Prostate gland (tissue), 2 donors: ENCODE results near the gene ITPKA. TPM values are rescaled to one million over a fixed set of nuclear protein-coding genes. Genes with fewer than 3 reads are reported as not detected.

Experiments used
- DNase-seq: peaks from one replicate; pipeline ENCODE4 v3.0.0-alpha.2; 2019; ENCODE audit warnings: low spot score
- H3K27ac ChIP-seq, 2 donors: fragments of 200-600 bp; sonication (generic); 2 replicates each; pipeline ENCODE4 v1.5.1; 2017 to 2019
- H3K27me3 ChIP-seq: fragments of 200-600 bp; sonication (generic); replicated peaks from 2 replicates; pipeline ENCODE4 v1.5.1; 2019; ENCODE audit not compliant: insufficient read depth
- H3K36me3 ChIP-seq, 2 donors: fragments of 200-600 bp; sonication (generic); 1 replicate in 1 of 2; 2 replicates in 1 of 2; pipeline versions ENCODE4 v1.5.1 to v1.8.1; 2017 to 2019
- H3K4me1 ChIP-seq: fragments of 200-600 bp; sonication (generic); replicated peaks from 2 replicates; pipeline ENCODE4 v1.5.1; 2019
- H3K4me3 ChIP-seq, 2 donors: fragments of 200-600 bp; sonication (generic); 2 replicates each; pipeline ENCODE4 v1.5.1; 2017 to 2019
- H3K9me3 ChIP-seq: fragments of 200-600 bp; sonication (generic); 2 replicates; pipeline ENCODE4 v1.5.1; 2017
- CTCF ChIP-seq, 4 experiments: fragments of 200-600 bp in 2 of 4; fragments of 450-650 bp in 2 of 4; sonication (generic) in 2 of 4; IDR thresholded peaks; 1 replicate in 3 of 4; 2 replicates in 1 of 4; pipeline ENCODE4 v1.5.1; 2016 to 2019; ENCODE audit warnings: antibody characterized with exemption in 4 of 4, mild to moderate bottlenecking in 2 of 4, moderate library complexity in 2 of 4
- POLR2A ChIP-seq: fragments of 450-650 bp; IDR thresholded peaks from one replicate; pipeline ENCODE4 v1.6.1; 2016; ENCODE audit warnings: antibody characterized with exemption, mild to moderate bottlenecking
- POLR2AphosphoS5 ChIP-seq: sonication (generic); formaldehyde crosslinking; IDR thresholded peaks from one replicate; pipeline ENCODE4 v1.6.1; 2017; ENCODE audit warnings: antibody characterized with exemption
- WGBS: methylation state at CpG from one replicate; pipeline ENCODE4 v1.1.5; 2018; 5-methylcytosine and 5-hydroxymethylcytosine counted together
- intact Hi-C: fragments of 100-400 bp; cut with DNase I; formaldehyde crosslinking; loops from one replicate; pipeline ENCODE4 v1.14.2; 2022
- total RNA-seq, 2 donors: library from RNA; depleted of rRNA; stranded (reverse); fragments of >200 nt; gene quantifications; one replicate each; pipeline ENCODE4 v1.1.0, GENCODE V29; 2016

The ITPKA gene
- total RNA-seq, 2 donors from 2014 or later: 0.23 to 14.2 TPM

- no peaks in the 10 kb centered on the region for H3K36me3 ChIP-seq
- peaks cover 5% of the 10 kb centered on the region for H3K4me1 ChIP-seq
- DNase-seq: no peak
- TF ChIP-seq CTCF (IDR thresholded peaks at IDR 0.05): no peak
- no peak for TF ChIP-seq POLR2AphosphoS5
- TF ChIP-seq POLR2A: no peak
- H3K4me3 ChIP-seq: no peak overlapping the region
- intact Hi-C loops: no loop called here
- H3K27ac ChIP-seq: no peak overlapping the region
- H3K9me3 ChIP-seq: no peaks in the 10 kb centered on the region
- 23% methylated on average over 54 of the region's 54 CpGs for WGBS
- H3K27me3 ChIP-seq: peaks cover 15% of the 10 kb centered on the region
These were observed 9.4 kb downstream of the ITPKA start for GRCh38 chr15:41502795-41503668.

- WGBS: 64% methylated on average over 5 of the region's 5 CpGs
- H3K27me3 ChIP-seq: peaks cover 15% of the 10 kb centered on the region
- DNase-seq: peak; percentile 23
These were observed 10.0 kb downstream of the ITPKA start for GRCh38 chr15:41503669-41504010.

DNA sequence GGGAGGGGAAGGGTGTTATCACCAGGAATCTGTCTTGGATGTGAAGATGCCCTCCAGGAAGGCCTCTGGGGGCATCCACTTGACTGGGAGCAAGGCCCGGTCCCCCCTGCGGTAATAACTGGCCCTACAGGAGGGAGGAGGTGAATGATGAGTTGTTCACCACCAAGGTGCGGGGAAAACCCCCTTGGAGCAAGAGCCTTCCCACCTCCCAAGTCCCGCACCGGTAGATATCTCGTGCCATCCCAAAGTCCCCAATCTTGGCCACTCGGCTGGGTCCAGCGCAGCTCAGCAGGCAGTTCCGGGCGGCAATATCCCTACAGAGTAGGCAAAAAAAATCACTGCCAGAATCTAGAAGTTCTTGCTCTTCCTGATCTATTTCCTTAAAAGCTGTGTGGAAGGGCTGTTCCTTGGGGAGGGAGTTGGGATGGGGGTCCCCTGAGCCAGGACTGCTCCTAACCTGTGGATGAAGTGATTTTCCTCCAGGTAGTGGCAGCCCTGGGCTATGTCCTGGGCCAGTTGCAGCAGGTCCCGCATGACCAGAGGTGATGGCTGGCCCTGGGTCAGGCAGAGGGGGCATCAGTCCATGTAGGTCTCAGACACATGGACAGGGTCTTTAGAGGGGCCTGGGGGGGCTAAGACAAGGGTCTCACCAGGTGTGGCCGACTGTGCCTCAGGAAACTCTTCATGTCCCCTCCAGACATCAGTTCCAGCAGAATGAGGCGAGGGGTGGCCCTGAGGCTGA lies 11.2 kb downstream of the ITPKA start:
- Histone ChIP-seq H3K27ac (no peak overlapping the region), H3K4me1 (peaks cover 5% of the 10 kb centered on the region), H3K36me3 (no peaks in the 10 kb centered on the region), H3K9me3 (no peaks in the 10 kb centered on the region), H3K27me3 (peaks cover 15% of the 10 kb centered on the region), H3K4me3 (no peak overlapping the region)
- TF ChIP-seq POLR2AphosphoS5: no peak
- no peak for TF ChIP-seq POLR2A
- no peak for TF ChIP-seq CTCF (IDR thresholded peaks at IDR 0.05)
- 96% methylated on average over 13 of the region's 13 CpGs for WGBS
- intact Hi-C loops: no loop called here
- DNase-seq: no peak

More at GRCh38 chr15:41503669-41504010, 10.0 kb downstream of the ITPKA start:
- Histone ChIP-seq H3K36me3 (no peaks in the 10 kb centered on the region), H3K4me3 (no peak overlapping the region), H3K27ac (no peak overlapping the region), H3K4me1 (peaks cover 5% of the 10 kb centered on the region), H3K9me3 (no peaks in the 10 kb centered on the region)
- no peak for TF ChIP-seq POLR2A
- no peak for TF ChIP-seq POLR2AphosphoS5
- TF ChIP-seq CTCF (IDR thresholded peaks at IDR 0.05): no peak
- intact Hi-C loops: no loop called here

- intact Hi-C loops: no loop called here
- H3K9me3 ChIP-seq: no peaks in the 10 kb centered on the region
- peaks cover 15% of the 10 kb centered on the region for H3K27me3 ChIP-seq
- H3K27ac ChIP-seq: no peak overlapping the region
- WGBS: 92% methylated on average over 4 of the region's 4 CpGs
- peaks cover 5% of the 10 kb centered on the region for H3K4me1 ChIP-seq
- no peak for DNase-seq
- no peak for TF ChIP-seq POLR2AphosphoS5
- no peak for TF ChIP-seq POLR2A
- TF ChIP-seq CTCF (IDR thresholded peaks at IDR 0.05): no peak
- no peak overlapping the region for H3K4me3 ChIP-seq
- H3K36me3 ChIP-seq: no peaks in the 10 kb centered on the region
These were observed 12.1 kb downstream of the ITPKA start for GRCh38 chr15:41505776-41506175.
